Neural cell (in vitro differentiated cells): ENCODE measurements around the gene CCDC50. TPM values are rescaled to one million over a fixed set of nuclear protein-coding genes. Genes with fewer than 3 reads are reported as not detected.

Experiments used
- H2AFZ ChIP-seq: fragments of 200-600, 300-800 bp; sonication (generic), shearing (Covaris generic); 2 replicates; pipeline ENCODE4 v1.6.0; 2014; ENCODE audit warnings: low read depth, mild to moderate bottlenecking, antibody characterized with exemption, low read length, moderate library complexity
- H3F3A ChIP-seq: fragments of 200-600 bp; shearing (Covaris generic); 2 replicates; pipeline ENCODE4 v1.6.1; 2016; ENCODE audit warnings: mild to moderate bottlenecking, moderate library complexity, mixed read lengths, antibody characterized with exemption, low read length; ENCODE audit not compliant: insufficient read depth, poor library complexity, severe bottlenecking
- H3K27ac ChIP-seq: fragments of 200-600, 300-800 bp; sonication (generic), shearing (Covaris generic); 2 replicates; pipeline ENCODE4 v1.5.1; 2014; ENCODE audit warnings: mild to moderate bottlenecking, low read length, moderate library complexity
- H3K27me3 ChIP-seq: fragments of 300-800, 200-600 bp; sonication (generic), shearing (Covaris generic); 2 replicates; pipeline ENCODE4 v1.6.0; 2014; ENCODE audit warnings: mild to moderate bottlenecking, low read depth, low read length, moderate library complexity; ENCODE audit not compliant: insufficient read depth
- H3K36me3 ChIP-seq: fragments of 300-800, 200-600 bp; sonication (generic), shearing (Covaris generic); 2 replicates; pipeline ENCODE4 v1.5.1; 2014; ENCODE audit warnings: mild to moderate bottlenecking, antibody characterized with exemption, low read length, moderate library complexity; ENCODE audit not compliant: insufficient read depth
- H3K4me2 ChIP-seq: fragments of 300-800, 200-600 bp; sonication (generic), shearing (Covaris generic); 2 replicates; pipeline ENCODE4 v1.6.0; 2014; ENCODE audit warnings: mild to moderate bottlenecking, low read length
- H3K4me3 ChIP-seq: fragments of 300-800, 200-600 bp; sonication (generic), shearing (Covaris generic); 2 replicates; pipeline ENCODE4 v1.5.1; 2014; ENCODE audit warnings: mild to moderate bottlenecking, low read length, moderate library complexity
- H3K79me2 ChIP-seq: fragments of 200-600 bp; shearing (Covaris generic); replicated peaks from 2 replicates; pipeline ENCODE4 v1.6.0; 2014; ENCODE audit warnings: mild to moderate bottlenecking, low read length, moderate library complexity; ENCODE audit not compliant: insufficient read depth
- H3K9ac ChIP-seq: fragments of 300-800, 200-600 bp; sonication (generic), shearing (Covaris generic); 2 replicates; pipeline ENCODE4 v1.6.1; 2016; ENCODE audit warnings: mild to moderate bottlenecking, low read length, mixed read lengths
- H3K9me2 ChIP-seq: fragments of 200-600 bp; shearing (Covaris generic); 2 replicates; pipeline ENCODE4 v1.6.1; 2016; ENCODE audit warnings: mild to moderate bottlenecking, low read length, mixed read lengths; ENCODE audit not compliant: insufficient read depth
- H3K9me3 ChIP-seq: fragments of 200-600, 300-800 bp; sonication (generic), shearing (Covaris generic); 2 replicates; pipeline ENCODE4 v1.6.1; 2016; ENCODE audit warnings: mild to moderate bottlenecking, mixed run types, low read length, moderate library complexity, mixed read lengths
- H4K20me1 ChIP-seq: fragments of 200-600 bp; shearing (Covaris generic); 2 replicates; pipeline ENCODE4 v1.6.1; 2016; ENCODE audit warnings: mild to moderate bottlenecking, mixed run types; ENCODE audit not compliant: insufficient read depth
- EP300 ChIP-seq: fragments of 450-650 bp; conservative IDR thresholded peaks from 2 replicates; pipeline ENCODE4 v1.6.1; 2014; ENCODE audit warnings: antibody characterized with exemption, mild to moderate bottlenecking, moderate library complexity; ENCODE audit not compliant: poor library complexity, severe bottlenecking
- EZH2 ChIP-seq: fragments of 200-600, 300-800 bp; shearing (Covaris generic), sonication (generic); IDR thresholded peaks from 2 replicates; pipeline ENCODE4 v1.6.1; 2014; ENCODE audit warnings: antibody characterized with exemption, low read length, borderline replicate concordance, mild to moderate bottlenecking; ENCODE audit not compliant: insufficient read depth, poor library complexity, severe bottlenecking
- MXI1 ChIP-seq: fragments of 450-650 bp; conservative IDR thresholded peaks from 2 replicates; pipeline ENCODE4 v1.6.1; 2014; ENCODE audit warnings: antibody characterized with exemption, mild to moderate bottlenecking; ENCODE audit not compliant: poor library complexity, severe bottlenecking
- POLR2AphosphoS5 ChIP-seq: IDR thresholded peaks from 2 replicates; pipeline ENCODE4 v1.6.1; 2012
- RAD21 ChIP-seq: fragments of 450-650 bp; conservative IDR thresholded peaks from 2 replicates; pipeline ENCODE4 v1.6.1; 2014; ENCODE audit warnings: antibody characterized with exemption, mild to moderate bottlenecking, moderate library complexity
- REST ChIP-seq: IDR thresholded peaks from 2 replicates; pipeline ENCODE4 v1.6.1; 2012; ENCODE audit warnings: borderline replicate concordance
- SMC3 ChIP-seq: fragments of 450-650 bp; conservative IDR thresholded peaks from 2 replicates; pipeline ENCODE4 v1.6.1; 2014; ENCODE audit warnings: antibody characterized with exemption, mild to moderate bottlenecking, moderate library complexity; ENCODE audit not compliant: poor library complexity
- TAF1 ChIP-seq: IDR thresholded peaks from 2 replicates; pipeline ENCODE4 v1.6.1; 2012; ENCODE audit warnings: low read depth
- polyA plus RNA-seq: library from polyadenylated mRNA; depleted of rRNA; stranded (reverse); fragments of >200 nt; gene quantifications from 2 replicates; pipeline ENCODE4 v1.2.3, GENCODE V29; 2014
- TF ChIP-seq, protein P1 (sequence below): fragments of 450-650 bp; IDR thresholded peaks from 2 replicates; pipeline ENCODE4 v1.5.1; 2014; ENCODE audit warnings: antibody characterized with exemption, mild to moderate bottlenecking, moderate library complexity; ENCODE audit not compliant: poor library complexity, severe bottlenecking

CCDC50 gene
- polyA plus RNA-seq, 1 donor from 2014 or later: 58.2 TPM

DNA sequence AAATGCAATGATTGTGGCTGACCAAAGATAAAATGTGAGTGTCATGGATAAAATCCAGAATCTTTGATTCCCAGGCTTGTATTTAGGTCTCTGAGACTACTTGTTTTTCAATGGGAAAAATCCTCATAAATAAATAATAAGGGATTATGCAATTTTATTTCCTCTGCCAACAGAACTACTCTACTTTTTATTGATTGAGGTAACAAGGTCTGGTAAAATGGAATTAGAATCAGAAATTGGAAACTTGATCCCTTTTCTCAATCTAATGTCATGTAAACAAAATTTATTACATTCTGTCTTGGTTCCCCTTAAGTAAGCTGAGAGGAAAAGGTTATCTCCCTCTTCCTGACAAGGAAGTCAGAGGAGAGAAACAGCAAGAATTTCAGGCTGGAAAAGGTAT lies 48.3 kb upstream of the CCDC50 start:
- Histone ChIP-seq H3K27me3 (no peaks in the 10 kb centered on the region), H4K20me1 (no peaks in the 10 kb centered on the region), H3K9me2 (no peaks in the 10 kb centered on the region), H3K27ac (no peak overlapping the region), H3K79me2 (no peaks in the 10 kb centered on the region), H3K4me2 (no peak overlapping the region), H3K36me3 (no peaks in the 10 kb centered on the region), H2AFZ (no peak overlapping the region), H3F3A (no peaks in the 10 kb centered on the region), H3K4me3 (no peak overlapping the region), H3K9me3 (no peaks in the 10 kb centered on the region), H3K9ac (no peak overlapping the region)
- TF ChIP-seq RAD21 (no peak), POLR2AphosphoS5 (no peak), EZH2 (no peak), TAF1 (no peak), REST (no peak)

DNA sequence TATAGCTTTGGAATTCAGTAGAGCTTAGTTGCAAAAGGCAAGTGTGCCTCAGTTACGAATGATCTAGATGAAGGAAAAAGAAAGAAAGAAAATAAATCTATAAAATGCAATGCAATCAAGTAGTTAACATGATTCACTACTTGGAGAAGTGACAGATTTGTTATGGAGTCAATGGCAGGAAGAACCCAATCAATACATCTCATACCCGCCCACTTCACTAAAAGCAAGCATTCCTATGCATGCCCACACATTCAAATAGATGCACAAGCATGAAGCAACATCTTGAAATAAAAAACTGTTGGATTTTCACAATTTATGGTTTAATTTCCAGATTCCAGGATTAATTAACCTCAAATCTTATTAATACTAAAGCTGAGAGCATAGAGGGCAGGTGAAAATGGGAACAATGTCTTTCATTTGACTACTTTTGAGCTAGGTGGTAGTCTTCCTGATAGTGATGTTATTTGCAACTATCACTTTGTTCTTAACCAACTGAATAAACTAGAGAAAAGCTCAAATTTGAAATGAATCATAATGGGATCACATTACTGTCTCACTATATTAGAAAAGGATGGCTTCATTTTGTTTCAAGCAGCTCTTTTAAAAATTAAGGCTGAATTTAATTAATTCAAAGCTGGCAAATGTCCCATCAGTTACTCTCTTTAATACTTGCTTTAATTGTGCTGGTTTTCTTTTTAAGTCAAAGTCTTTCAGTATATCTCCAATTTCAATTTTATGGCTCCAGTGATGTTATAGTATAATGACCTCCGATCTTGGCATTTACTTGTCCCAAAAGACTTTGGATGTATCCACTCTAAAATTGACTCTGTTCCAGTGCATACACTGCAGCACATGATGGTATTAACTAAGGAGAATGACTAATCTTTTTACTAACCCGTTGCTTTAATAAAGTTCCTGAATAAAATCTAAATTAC lies 46.7 kb upstream of the CCDC50 start:
- Histone ChIP-seq H3K79me2 (no peaks in the 10 kb centered on the region), H3K27ac (no peak overlapping the region), H3K27me3 (no peaks in the 10 kb centered on the region), H4K20me1 (no peaks in the 10 kb centered on the region), H3K4me3 (no peak overlapping the region), H3K9me3 (no peaks in the 10 kb centered on the region), H3K4me2 (no peak overlapping the region), H3F3A (no peaks in the 10 kb centered on the region), H3K36me3 (no peaks in the 10 kb centered on the region), H2AFZ (no peak overlapping the region), H3K9me2 (no peaks in the 10 kb centered on the region), H3K9ac (no peak overlapping the region)
- TF ChIP-seq EP300 (no peak), RAD21 (no peak), SMC3 (no peak), MXI1 (no peak), POLR2AphosphoS5 (no peak), EZH2 (no peak), REST (no peak), TAF1 (no peak)
- TF ChIP-seq, protein P1, sequence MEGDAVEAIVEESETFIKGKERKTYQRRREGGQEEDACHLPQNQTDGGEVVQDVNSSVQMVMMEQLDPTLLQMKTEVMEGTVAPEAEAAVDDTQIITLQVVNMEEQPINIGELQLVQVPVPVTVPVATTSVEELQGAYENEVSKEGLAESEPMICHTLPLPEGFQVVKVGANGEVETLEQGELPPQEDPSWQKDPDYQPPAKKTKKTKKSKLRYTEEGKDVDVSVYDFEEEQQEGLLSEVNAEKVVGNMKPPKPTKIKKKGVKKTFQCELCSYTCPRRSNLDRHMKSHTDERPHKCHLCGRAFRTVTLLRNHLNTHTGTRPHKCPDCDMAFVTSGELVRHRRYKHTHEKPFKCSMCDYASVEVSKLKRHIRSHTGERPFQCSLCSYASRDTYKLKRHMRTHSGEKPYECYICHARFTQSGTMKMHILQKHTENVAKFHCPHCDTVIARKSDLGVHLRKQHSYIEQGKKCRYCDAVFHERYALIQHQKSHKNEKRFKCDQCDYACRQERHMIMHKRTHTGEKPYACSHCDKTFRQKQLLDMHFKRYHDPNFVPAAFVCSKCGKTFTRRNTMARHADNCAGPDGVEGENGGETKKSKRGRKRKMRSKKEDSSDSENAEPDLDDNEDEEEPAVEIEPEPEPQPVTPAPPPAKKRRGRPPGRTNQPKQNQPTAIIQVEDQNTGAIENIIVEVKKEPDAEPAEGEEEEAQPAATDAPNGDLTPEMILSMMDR: no peak
